Activated CD4-positive, alpha-beta T cell treated with anti-CD3 and anti-CD28 coated beads, Interleukin-2, amount 10 ng/mL, durations not matched to agents 24 days and 14 days (primary cell): Measurements from ENCODE around the gene MRPL21. TPM values are rescaled to one million over a fixed set of nuclear protein-coding genes. Genes with fewer than 3 reads are reported as not detected.
"Not testable (repeated sequence)": the region's sequence is repeated elsewhere in the genome, so short reads cannot be mapped to it uniquely, and the experiment has no call there.

Experiments used
- DNase-seq: peaks from one replicate; pipeline ENCODE4 v3.0.0; 2022
- H3K27ac Mint-ChIP-seq: one replicate; pipeline ENCODE4 v1.8.0; 2022; ENCODE audit warnings: mild to moderate bottlenecking, mixed read lengths
- H3K27me3 Mint-ChIP-seq: one replicate; pipeline ENCODE4 v1.8.0; 2022; ENCODE audit warnings: mixed read lengths
- H3K36me3 Mint-ChIP-seq: one replicate; pipeline ENCODE4 v1.8.0; 2022; ENCODE audit warnings: low read depth, mild to moderate bottlenecking, mixed read lengths
- H3K4me1 Mint-ChIP-seq: one replicate; pipeline ENCODE4 v1.8.0; 2021; ENCODE audit warnings: mixed read lengths
- H3K4me3 Mint-ChIP-seq: one replicate; pipeline ENCODE4 v1.8.0; 2022; ENCODE audit warnings: mild to moderate bottlenecking, moderate library complexity, mixed read lengths
- H3K9me3 Mint-ChIP-seq: one replicate; pipeline ENCODE4 v1.8.0; 2021; ENCODE audit warnings: mixed read lengths
- intact Hi-C: fragments of 100-400 bp; cut with micrococcal nuclease; formaldehyde crosslinking; loops from one replicate; pipeline ENCODE4 v1.15.1; 2023
- total RNA-seq: library from RNA; stranded (reverse); gene quantifications from 2 replicates; pipeline ENCODE4 v1.2.3, GENCODE V29; 2022

Gene MRPL21
- total RNA-seq, 1 donor from 2014 or later = 128 TPM

- H3K27me3 Mint-ChIP-seq, H3K27ac Mint-ChIP-seq, H3K4me1 Mint-ChIP-seq, H3K9me3 Mint-ChIP-seq, H3K4me3 Mint-ChIP-seq, intact Hi-C loops, DNase-seq: not testable (repeated sequence)
- peaks cover 13% of the 10 kb centered on the region for H3K36me3 Mint-ChIP-seq
Measured at GRCh38 chr11:68884827-68885226, 18.8 kb downstream of the MRPL21 start.

- Mint-ChIP-seq H3K27ac (no peak overlapping the region), H3K9me3 (no peaks in the 10 kb centered on the region), H3K27me3 (no peaks in the 10 kb centered on the region), H3K36me3 (peaks cover 12% of the 10 kb centered on the region), H3K4me1 (no peaks in the 10 kb centered on the region), H3K4me3 (no peak overlapping the region)
- no peak for DNase-seq
- intact Hi-C loops = no loop called here
Measured at GRCh38 chr11:68882391-68882790, 21.2 kb downstream of the MRPL21 start.

- intact Hi-C loops = no loop called here
- no peaks in the 10 kb centered on the region for H3K4me1 Mint-ChIP-seq
- no peak overlapping the region for H3K27ac Mint-ChIP-seq
- H3K9me3 Mint-ChIP-seq = no peaks in the 10 kb centered on the region
- H3K36me3 Mint-ChIP-seq = peaks cover 9% of the 10 kb centered on the region
- no peaks in the 10 kb centered on the region for H3K27me3 Mint-ChIP-seq
- no peak overlapping the region for H3K4me3 Mint-ChIP-seq
- DNase-seq = no peak
Measured at GRCh38 chr11:68881320-68881719, 22.3 kb downstream of the MRPL21 start.

GRCh38 chr11:68880851-68881250, 22.8 kb downstream of the MRPL21 start:
- Mint-ChIP-seq H3K27ac (no peak overlapping the region), H3K36me3 (peaks cover 9% of the 10 kb centered on the region), H3K9me3 (no peaks in the 10 kb centered on the region), H3K27me3 (no peaks in the 10 kb centered on the region), H3K4me3 (no peak overlapping the region), H3K4me1 (no peaks in the 10 kb centered on the region)
- intact Hi-C loops = no loop called here
- DNase-seq = no peak

GRCh38 chr11:68878022-68878421, 25.6 kb downstream of the MRPL21 start:
- Mint-ChIP-seq H3K9me3 (no peaks in the 10 kb centered on the region), H3K36me3 (peaks cover 3% of the 10 kb centered on the region)
- intact Hi-C loops = no loop called here

GRCh38 chr11:68872216-68873003, 31.2 kb downstream of the MRPL21 start:
- no peak for DNase-seq
- peaks cover 35% of the 10 kb centered on the region for H3K27me3 Mint-ChIP-seq
- no peak overlapping the region for H3K27ac Mint-ChIP-seq
- no peaks in the 10 kb centered on the region for H3K9me3 Mint-ChIP-seq
- H3K4me3 Mint-ChIP-seq = no peak overlapping the region
- intact Hi-C loops = no loop called here
- peaks cover 9% of the 10 kb centered on the region for H3K4me1 Mint-ChIP-seq
- no peaks in the 10 kb centered on the region for H3K36me3 Mint-ChIP-seq

More at GRCh38 chr11:68878022-68878421, 25.6 kb downstream of the MRPL21 start:
- no peak overlapping the region for H3K4me3 Mint-ChIP-seq
- H3K27ac Mint-ChIP-seq = no peak overlapping the region
- H3K4me1 Mint-ChIP-seq = no peaks in the 10 kb centered on the region
- no peak for DNase-seq
- H3K27me3 Mint-ChIP-seq = peaks cover 4% of the 10 kb centered on the region

GRCh38 chr11:68870470-68870869, 33.2 kb downstream of the MRPL21 start:
- intact Hi-C loops = no loop called here
- Mint-ChIP-seq H3K27me3 (peaks cover 35% of the 10 kb centered on the region), H3K4me3 (peak overlapping the region; percentile 76), H3K36me3 (no peaks in the 10 kb centered on the region), H3K4me1 (peaks cover 9% of the 10 kb centered on the region), H3K27ac (no peak overlapping the region), H3K9me3 (no peaks in the 10 kb centered on the region)
- no peak for DNase-seq

GRCh38 chr11:68868221-68868835, 35.3 kb downstream of the MRPL21 start:
- intact Hi-C loops = no loop called here
- Mint-ChIP-seq H3K4me3 (no peak overlapping the region), H3K9me3 (no peaks in the 10 kb centered on the region), H3K36me3 (no peaks in the 10 kb centered on the region), H3K4me1 (peaks cover 9% of the 10 kb centered on the region), H3K27ac (no peak overlapping the region), H3K27me3 (peaks cover 34% of the 10 kb centered on the region)
- no peak for DNase-seq

- Mint-ChIP-seq H3K36me3 (no peaks in the 10 kb centered on the region), H3K4me1 (peaks cover 9% of the 10 kb centered on the region), H3K27ac (no peak overlapping the region), H3K27me3 (peaks cover 28% of the 10 kb centered on the region), H3K4me3 (no peak overlapping the region), H3K9me3 (no peaks in the 10 kb centered on the region)
- intact Hi-C loops = no loop called here
- DNase-seq = no peak
Measured at GRCh38 chr11:68867066-68867465, 36.6 kb downstream of the MRPL21 start.

GRCh38 chr11:68865241-68865640, 38.4 kb downstream of the MRPL21 start:
- Mint-ChIP-seq H3K27ac (no peak overlapping the region), H3K36me3 (no peaks in the 10 kb centered on the region), H3K4me3 (no peak overlapping the region), H3K4me1 (peaks cover 9% of the 10 kb centered on the region), H3K27me3 (peaks cover 15% of the 10 kb centered on the region), H3K9me3 (no peaks in the 10 kb centered on the region)
- DNase-seq = no peak
- intact Hi-C loops = no loop called here

- H3K4me3 Mint-ChIP-seq = no peak overlapping the region
- DNase-seq = no peak
- H3K27ac Mint-ChIP-seq = no peak overlapping the region
Measured at GRCh38 chr11:68863553-68864265, 39.9 kb downstream of the MRPL21 start.

GRCh38 chr11:68862421-68862820, 41.2 kb downstream of the MRPL21 start:
- peaks cover 6% of the 10 kb centered on the region for H3K27me3 Mint-ChIP-seq
- no peaks in the 10 kb centered on the region for H3K36me3 Mint-ChIP-seq
- DNase-seq = no peak
- no peak overlapping the region for H3K27ac Mint-ChIP-seq
- intact Hi-C loops = no loop called here
- no peaks in the 10 kb centered on the region for H3K9me3 Mint-ChIP-seq
- H3K4me3 Mint-ChIP-seq = no peak overlapping the region
- H3K4me1 Mint-ChIP-seq = no peaks in the 10 kb centered on the region

More at GRCh38 chr11:68863553-68864265, 39.9 kb downstream of the MRPL21 start:
- H3K4me1 Mint-ChIP-seq = no peaks in the 10 kb centered on the region
- H3K36me3 Mint-ChIP-seq = no peaks in the 10 kb centered on the region
- H3K9me3 Mint-ChIP-seq = no peaks in the 10 kb centered on the region
- intact Hi-C loops = no loop called here
- peaks cover 3% of the 10 kb centered on the region for H3K27me3 Mint-ChIP-seq

GRCh38 chr11:68859123-68859522, 44.5 kb downstream of the MRPL21 start:
- Mint-ChIP-seq H3K27me3 (peaks cover 23% of the 10 kb centered on the region), H3K27ac (no peak overlapping the region), H3K4me1 (no peaks in the 10 kb centered on the region), H3K4me3 (no peak overlapping the region), H3K9me3 (no peaks in the 10 kb centered on the region), H3K36me3 (no peaks in the 10 kb centered on the region)
- intact Hi-C loops = no loop called here
- no peak for DNase-seq

- no peaks in the 10 kb centered on the region for H3K36me3 Mint-ChIP-seq
- no peak overlapping the region for H3K4me3 Mint-ChIP-seq
- H3K27ac Mint-ChIP-seq = no peak overlapping the region
Measured at GRCh38 chr11:68857037-68857586, 46.5 kb downstream of the MRPL21 start.

More at GRCh38 chr11:68857037-68857586, 46.5 kb downstream of the MRPL21 start:
- no peaks in the 10 kb centered on the region for H3K9me3 Mint-ChIP-seq
- H3K4me1 Mint-ChIP-seq = no peaks in the 10 kb centered on the region
- peaks cover 40% of the 10 kb centered on the region for H3K27me3 Mint-ChIP-seq
- intact Hi-C loops = no loop called here
- no peak for DNase-seq
